Tibial nerve (tissue), 4 donors: ENCODE measurements around the gene PTH.

Experiments
- CTCF ChIP-seq, 5 experiments: fragments of 200-600 bp in 3 of 5; fragments of 450-650 bp in 2 of 5; sonication (generic) in 3 of 5; IDR thresholded peaks; one replicate each; pipeline ENCODE4 v1.5.1; 2016 to 2019; ENCODE audit warnings: antibody characterized with exemption in 5 of 5, mild to moderate bottlenecking in 3 of 5, moderate library complexity in 2 of 5
- EP300 ChIP-seq, 2 donors: sonication (generic); formaldehyde crosslinking; IDR thresholded peaks; one replicate each; pipeline ENCODE4 v1.6.1; 2017; ENCODE audit warnings: antibody characterized with exemption in 2 of 2, mild to moderate bottlenecking in 1 of 2

GRCh38 chr11:13462901-13463778 is 32.7 kb downstream of the PTH start, which contains the start of gene BTBD10:
- TF ChIP-seq EP300 (IDR thresholded peaks at IDR 0.05): peak in 1 of 2 donors; percentile 91
- TF ChIP-seq CTCF (IDR thresholded peaks at IDR 0.05): peak in 2 of 5 experiments; percentile 34 to 44
